Osteocyte (in vitro differentiated cells): ENCODE measurements around the gene HLA-A. TPM values are rescaled to one million over a fixed set of nuclear protein-coding genes. Genes with fewer than 3 reads are reported as not detected.

Experiments
- DNase-seq: peaks from one replicate; pipeline ENCODE4 v3.0.0; 2021; ENCODE audit warnings: mixed read lengths; ENCODE audit not compliant: unreplicated experiment; ENCODE audit errors: extremely low spot score
- H3K27ac Mint-ChIP-seq: one replicate; pipeline ENCODE4 v1.8.0; 2021; ENCODE audit warnings: mild to moderate bottlenecking, mixed read lengths; ENCODE audit not compliant: unreplicated experiment
- H3K27me3 Mint-ChIP-seq: one replicate; pipeline ENCODE4 v1.8.0; 2021; ENCODE audit warnings: mixed read lengths; ENCODE audit not compliant: unreplicated experiment
- H3K36me3 Mint-ChIP-seq: one replicate; pipeline ENCODE4 v1.8.0; 2021; ENCODE audit warnings: mixed read lengths; ENCODE audit not compliant: unreplicated experiment
- H3K4me1 Mint-ChIP-seq: one replicate; pipeline ENCODE4 v1.8.0; 2021; ENCODE audit warnings: mixed read lengths; ENCODE audit not compliant: unreplicated experiment
- H3K4me3 Mint-ChIP-seq: one replicate; pipeline ENCODE4 v1.8.0; 2021; ENCODE audit warnings: mild to moderate bottlenecking, moderate library complexity, mixed read lengths; ENCODE audit not compliant: unreplicated experiment
- H3K9me3 Mint-ChIP-seq: one replicate; pipeline ENCODE4 v1.8.0; 2021; ENCODE audit warnings: mixed read lengths; ENCODE audit not compliant: unreplicated experiment
- total RNA-seq: library from RNA; stranded (reverse); gene quantifications from 2 replicates; pipeline ENCODE4 v1.2.1, GENCODE V29; 2021
- TF ChIP-seq, protein P1 (sequence below): fragments of 200-600 bp; sonication (generic); IDR thresholded peaks from 2 replicates; pipeline ENCODE4 v1.5.0; 2021; ENCODE audit warnings: antibody characterized with exemption, mild to moderate bottlenecking, moderate library complexity

The HLA-A gene
- total RNA-seq, 1 donor from 2014 or later = 293 TPM

GRCh38 chr6:29964887-29965562, 22.7 kb downstream of the HLA-A start:
- Mint-ChIP-seq H3K4me3 (peak overlapping the region; percentile 75), H3K27me3 (no peaks in the 10 kb centered on the region), H3K36me3 (no peaks in the 10 kb centered on the region), H3K4me1 (peaks cover 44% of the 10 kb centered on the region), H3K27ac (peak overlapping the region; percentile 95), H3K9me3 (no peaks in the 10 kb centered on the region)
- DNase-seq = no peak
- TF ChIP-seq, protein P1, sequence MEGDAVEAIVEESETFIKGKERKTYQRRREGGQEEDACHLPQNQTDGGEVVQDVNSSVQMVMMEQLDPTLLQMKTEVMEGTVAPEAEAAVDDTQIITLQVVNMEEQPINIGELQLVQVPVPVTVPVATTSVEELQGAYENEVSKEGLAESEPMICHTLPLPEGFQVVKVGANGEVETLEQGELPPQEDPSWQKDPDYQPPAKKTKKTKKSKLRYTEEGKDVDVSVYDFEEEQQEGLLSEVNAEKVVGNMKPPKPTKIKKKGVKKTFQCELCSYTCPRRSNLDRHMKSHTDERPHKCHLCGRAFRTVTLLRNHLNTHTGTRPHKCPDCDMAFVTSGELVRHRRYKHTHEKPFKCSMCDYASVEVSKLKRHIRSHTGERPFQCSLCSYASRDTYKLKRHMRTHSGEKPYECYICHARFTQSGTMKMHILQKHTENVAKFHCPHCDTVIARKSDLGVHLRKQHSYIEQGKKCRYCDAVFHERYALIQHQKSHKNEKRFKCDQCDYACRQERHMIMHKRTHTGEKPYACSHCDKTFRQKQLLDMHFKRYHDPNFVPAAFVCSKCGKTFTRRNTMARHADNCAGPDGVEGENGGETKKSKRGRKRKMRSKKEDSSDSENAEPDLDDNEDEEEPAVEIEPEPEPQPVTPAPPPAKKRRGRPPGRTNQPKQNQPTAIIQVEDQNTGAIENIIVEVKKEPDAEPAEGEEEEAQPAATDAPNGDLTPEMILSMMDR = no peak

GRCh38 chr6:29965563-29965872, 23.2 kb downstream of the HLA-A start:
- H3K4me1 Mint-ChIP-seq = peaks cover 43% of the 10 kb centered on the region
- no peak for DNase-seq
- H3K36me3 Mint-ChIP-seq = no peaks in the 10 kb centered on the region
- H3K27ac Mint-ChIP-seq = peak overlapping the region; percentile 95
- peak overlapping the region; percentile 75 for H3K4me3 Mint-ChIP-seq
- TF ChIP-seq, protein P1 = no peak
- H3K27me3 Mint-ChIP-seq = peaks cover 2% of the 10 kb centered on the region
- no peaks in the 10 kb centered on the region for H3K9me3 Mint-ChIP-seq

GRCh38 chr6:29965873-29966601, 23.7 kb downstream of the HLA-A start:
- DNase-seq = peak; percentile 91
- Mint-ChIP-seq H3K27me3 (peaks cover 2% of the 10 kb centered on the region), H3K27ac (peak overlapping the region; percentile 95), H3K36me3 (no peaks in the 10 kb centered on the region), H3K4me3 (peak overlapping the region; percentile 75), H3K4me1 (peaks cover 42% of the 10 kb centered on the region), H3K9me3 (no peaks in the 10 kb centered on the region)
- TF ChIP-seq, protein P1 = no peak

- Mint-ChIP-seq H3K4me1 (peaks cover 42% of the 10 kb centered on the region), H3K9me3 (no peaks in the 10 kb centered on the region), H3K27me3 (peaks cover 6% of the 10 kb centered on the region), H3K4me3 (no peak overlapping the region), H3K36me3 (no peaks in the 10 kb centered on the region), H3K27ac (peak overlapping the region; percentile 95)
- TF ChIP-seq, protein P1 = peak; percentile 38
- DNase-seq = no peak
Measured at GRCh38 chr6:29967379-29968010, 25.2 kb downstream of the HLA-A start.

DNA sequence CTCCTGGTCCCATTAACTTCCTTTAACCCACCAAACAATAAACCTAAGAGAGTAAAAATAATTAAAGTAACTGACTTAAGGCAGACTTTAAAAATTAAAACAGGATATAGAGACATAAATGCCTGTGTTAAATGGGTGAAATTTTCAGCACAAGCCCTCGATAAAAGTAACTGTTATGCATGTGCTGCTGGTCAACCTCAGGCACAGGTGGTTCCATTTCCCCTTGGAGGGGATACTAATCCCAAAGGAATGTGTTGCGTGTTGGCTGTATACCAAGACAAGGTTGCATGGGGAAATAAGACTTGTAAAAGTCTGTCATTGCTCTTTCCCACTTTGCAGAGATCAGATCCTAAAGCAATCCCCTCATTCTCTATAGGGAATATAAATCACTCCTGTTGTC, 25.8 kb downstream of the HLA-A start:
- no peak for DNase-seq
- peaks cover 42% of the 10 kb centered on the region for H3K4me1 Mint-ChIP-seq
- H3K9me3 Mint-ChIP-seq = no peaks in the 10 kb centered on the region

More for the DNA sequence above, 25.8 kb downstream of the HLA-A start:
- peaks cover 12% of the 10 kb centered on the region for H3K27me3 Mint-ChIP-seq
- no peak overlapping the region for H3K27ac Mint-ChIP-seq
- TF ChIP-seq, protein P1 = no peak
- no peaks in the 10 kb centered on the region for H3K36me3 Mint-ChIP-seq
- no peak overlapping the region for H3K4me3 Mint-ChIP-seq
